ENCODE data around the gene PLCD3.

Gene PLCD3

GRCh38 chr17:45070809-45071208 lies 61.5 kb downstream of the PLCD3 start:
- H3K4me3 ChIP-seq (ENCODE audit: low read depth, low read length) = no peak overlapping the region
- TF ChIP-seq CTCF (IDR thresholded peaks at IDR 0.05; ENCODE audit: low read depth, low read length) = no peak

- TF ChIP-seq CTCF (IDR thresholded peaks at IDR 0.05; ENCODE audit: low read depth, low read length) = no peak
- no peak overlapping the region for H3K4me3 ChIP-seq (ENCODE audit: low read depth, low read length)
Measured at GRCh38 chr17:45070001-45070400, 62.3 kb downstream of the PLCD3 start.

GRCh38 chr17:45067637-45068036 lies 64.7 kb downstream of the PLCD3 start:
- no peak for TF ChIP-seq CTCF (IDR thresholded peaks at IDR 0.05; ENCODE audit: low read depth, low read length)

GRCh38 chr17:45063198-45063597 lies 69.1 kb downstream of the PLCD3 start:
- TF ChIP-seq CTCF (IDR thresholded peaks at IDR 0.05; ENCODE audit: low read depth, low read length) = no peak
- no peak overlapping the region for H3K4me3 ChIP-seq (ENCODE audit: low read depth, low read length)

More at GRCh38 chr17:45067637-45068036, 64.7 kb downstream of the PLCD3 start:
- H3K4me3 ChIP-seq (ENCODE audit: low read depth, low read length) = no peak overlapping the region

GRCh38 chr17:45061606-45062205 lies 70.6 kb downstream of the PLCD3 start:
- peak overlapping the region; percentile 92 for H3K4me3 ChIP-seq (ENCODE audit: low read depth, low read length)
- TF ChIP-seq CTCF (IDR thresholded peaks at IDR 0.05; ENCODE audit: low read depth, low read length) = no peak

- no peak for TF ChIP-seq CTCF (IDR thresholded peaks at IDR 0.05; ENCODE audit: low read depth, low read length)
Measured at GRCh38 chr17:45060797-45061605, 71.3 kb downstream of the PLCD3 start, which contains the start of gene NMT1. NMT1 (plus strand) TSS chr17:45061317; CDS start chr17:45061330, 13 bp downstream.

GRCh38 chr17:45060382-45060796 lies 71.9 kb downstream of the PLCD3 start:
- peak overlapping the region; percentile 92 for H3K4me3 ChIP-seq (ENCODE audit: low read depth, low read length)
- TF ChIP-seq CTCF (IDR thresholded peaks at IDR 0.05; ENCODE audit: low read depth, low read length) = no peak

More at GRCh38 chr17:45060797-45061605, 71.3 kb downstream of the PLCD3 start, which contains the start of gene NMT1:
- peak within 1 kb of the TSS; percentile 92 for H3K4me3 ChIP-seq (ENCODE audit: low read depth, low read length)

Measured in WI38 (cell line).